ENCODE data around the gene ASCL5.

- TF ChIP-seq, protein P1, sequence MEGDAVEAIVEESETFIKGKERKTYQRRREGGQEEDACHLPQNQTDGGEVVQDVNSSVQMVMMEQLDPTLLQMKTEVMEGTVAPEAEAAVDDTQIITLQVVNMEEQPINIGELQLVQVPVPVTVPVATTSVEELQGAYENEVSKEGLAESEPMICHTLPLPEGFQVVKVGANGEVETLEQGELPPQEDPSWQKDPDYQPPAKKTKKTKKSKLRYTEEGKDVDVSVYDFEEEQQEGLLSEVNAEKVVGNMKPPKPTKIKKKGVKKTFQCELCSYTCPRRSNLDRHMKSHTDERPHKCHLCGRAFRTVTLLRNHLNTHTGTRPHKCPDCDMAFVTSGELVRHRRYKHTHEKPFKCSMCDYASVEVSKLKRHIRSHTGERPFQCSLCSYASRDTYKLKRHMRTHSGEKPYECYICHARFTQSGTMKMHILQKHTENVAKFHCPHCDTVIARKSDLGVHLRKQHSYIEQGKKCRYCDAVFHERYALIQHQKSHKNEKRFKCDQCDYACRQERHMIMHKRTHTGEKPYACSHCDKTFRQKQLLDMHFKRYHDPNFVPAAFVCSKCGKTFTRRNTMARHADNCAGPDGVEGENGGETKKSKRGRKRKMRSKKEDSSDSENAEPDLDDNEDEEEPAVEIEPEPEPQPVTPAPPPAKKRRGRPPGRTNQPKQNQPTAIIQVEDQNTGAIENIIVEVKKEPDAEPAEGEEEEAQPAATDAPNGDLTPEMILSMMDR (IDR thresholded peaks at IDR 0.05 in 2 of 3, conservative IDR thresholded peaks at IDR 0.05 in 1 of 3; ENCODE audit: control insufficient read depth in 2 of 3, extremely low read depth in 1 of 3, insufficient read depth in 1 of 3, low read depth in 3 of 3, low read length in 3 of 3) = no peak
- no peak for TF ChIP-seq RELA (IDR thresholded peaks at IDR 0.05; ENCODE audit: borderline replicate concordance, partially characterized antibody)
Measured at GRCh38 chr1:201066986-201067385, 60.0 kb downstream of the ASCL5 start.
